OCI-LY3 (cell line): Measurements from ENCODE around the gene APOB.

Experiments
- H2AFZ ChIP-seq: fragments of 200-600, 300-600 bp; shearing (Covaris generic); 2 replicates; pipeline ENCODE4 v1.6.0; 2014; ENCODE audit warnings: antibody characterized with exemption, low read depth, low read length
- H3K27ac ChIP-seq: fragments of 200-600, 300-600 bp; sonication (generic); 2 replicates; pipeline ENCODE4 v1.5.1; 2014; ENCODE audit warnings: mild to moderate bottlenecking, low read length, moderate library complexity, mixed read lengths
- H3K27me3 ChIP-seq: fragments of 200-600, 300-600 bp; sonication (generic); 2 replicates; pipeline ENCODE4 v1.6.1; 2014; ENCODE audit warnings: low read depth, low read length, mixed read lengths
- H3K36me3 ChIP-seq: fragments of 200-600, 300-600 bp; sonication (generic); replicated peaks from 2 replicates; pipeline ENCODE3; 2014; ENCODE audit warnings: low read depth, low read length, mixed read lengths
- H3K4me1 ChIP-seq: fragments of 300-600, 200-600 bp; sonication (generic); 2 replicates; pipeline ENCODE4 v1.6.1; 2014; ENCODE audit warnings: low read length, mixed read lengths
- H3K4me2 ChIP-seq: fragments of 200-600, 300-600 bp; sonication (generic); 2 replicates; pipeline ENCODE4 v1.6.1; 2014; ENCODE audit warnings: low read length, mixed read lengths
- H3K4me3 ChIP-seq: fragments of 300-600, 200-600 bp; sonication (generic); 2 replicates; pipeline ENCODE4 v1.5.1; 2014; ENCODE audit warnings: antibody characterized with exemption, mild to moderate bottlenecking, low read length, moderate library complexity
- H3K79me2 ChIP-seq: fragments of 300-600, 200-600 bp; shearing (Covaris generic); 2 replicates; pipeline ENCODE4 v1.6.1; 2014; ENCODE audit warnings: mild to moderate bottlenecking, low read length, mixed read lengths
- H3K9ac ChIP-seq: fragments of 300-600, 200-600 bp; shearing (Covaris generic); 2 replicates; pipeline ENCODE4 v1.6.0; 2014; ENCODE audit warnings: mild to moderate bottlenecking, low read length, moderate library complexity
- H3K9me3 ChIP-seq: fragments of 200-600, 300-600 bp; shearing (Covaris generic); 2 replicates; pipeline ENCODE4 v1.6.1; 2014; ENCODE audit warnings: low read length, mixed read lengths; ENCODE audit not compliant: insufficient read depth
- H4K20me1 ChIP-seq: fragments of 200-600, 300-600 bp; sonication (generic); 2 replicates; pipeline ENCODE4 v1.6.1; 2016; ENCODE audit warnings: low read length, mixed read lengths; ENCODE audit not compliant: insufficient read depth
- CTCF ChIP-seq: fragments of 200-600, 300-600 bp; sonication (generic); IDR thresholded peaks from 2 replicates; pipeline ENCODE4 v1.5.1; 2014; ENCODE audit warnings: antibody characterized with exemption, low read length, low read depth
- EZH2phosphoT487 ChIP-seq: fragments of 200-600 bp; shearing (Covaris generic); IDR thresholded peaks from 2 replicates; pipeline ENCODE4 v1.6.1; 2018; ENCODE audit warnings: antibody characterized with exemption, mixed run types, low read depth

APOB gene

GRCh38 chr2:21052044-21052443 is 8.2 kb upstream of the APOB start:
- Histone ChIP-seq H3K4me2 (no peak overlapping the region), H3K9ac (no peak overlapping the region), H3K4me3 (no peak overlapping the region), H3K36me3 (no peaks in the 10 kb centered on the region), H4K20me1 (no peaks in the 10 kb centered on the region), H3K79me2 (no peaks in the 10 kb centered on the region), H3K4me1 (no peaks in the 10 kb centered on the region), H3K27me3 (no peaks in the 10 kb centered on the region), H2AFZ (no peak overlapping the region), H3K27ac (no peak overlapping the region), H3K9me3 (no peaks in the 10 kb centered on the region)
- TF ChIP-seq EZH2phosphoT487: no peak
- TF ChIP-seq CTCF: no peak

- TF ChIP-seq EZH2phosphoT487: no peak
- no peak for TF ChIP-seq CTCF
- no peak overlapping the region for H3K27ac ChIP-seq
- no peak overlapping the region for H3K9ac ChIP-seq
- no peaks in the 10 kb centered on the region for H3K79me2 ChIP-seq
- no peaks in the 10 kb centered on the region for H3K4me1 ChIP-seq
- no peaks in the 10 kb centered on the region for H3K27me3 ChIP-seq
- H3K4me3 ChIP-seq: no peak overlapping the region
- no peaks in the 10 kb centered on the region for H4K20me1 ChIP-seq
- no peaks in the 10 kb centered on the region for H3K9me3 ChIP-seq
- no peaks in the 10 kb centered on the region for H3K36me3 ChIP-seq
- H3K4me2 ChIP-seq: no peak overlapping the region
- H2AFZ ChIP-seq: no peak overlapping the region
Observed at GRCh38 chr2:21050164-21050563, 6.3 kb upstream of the APOB start.

DNA sequence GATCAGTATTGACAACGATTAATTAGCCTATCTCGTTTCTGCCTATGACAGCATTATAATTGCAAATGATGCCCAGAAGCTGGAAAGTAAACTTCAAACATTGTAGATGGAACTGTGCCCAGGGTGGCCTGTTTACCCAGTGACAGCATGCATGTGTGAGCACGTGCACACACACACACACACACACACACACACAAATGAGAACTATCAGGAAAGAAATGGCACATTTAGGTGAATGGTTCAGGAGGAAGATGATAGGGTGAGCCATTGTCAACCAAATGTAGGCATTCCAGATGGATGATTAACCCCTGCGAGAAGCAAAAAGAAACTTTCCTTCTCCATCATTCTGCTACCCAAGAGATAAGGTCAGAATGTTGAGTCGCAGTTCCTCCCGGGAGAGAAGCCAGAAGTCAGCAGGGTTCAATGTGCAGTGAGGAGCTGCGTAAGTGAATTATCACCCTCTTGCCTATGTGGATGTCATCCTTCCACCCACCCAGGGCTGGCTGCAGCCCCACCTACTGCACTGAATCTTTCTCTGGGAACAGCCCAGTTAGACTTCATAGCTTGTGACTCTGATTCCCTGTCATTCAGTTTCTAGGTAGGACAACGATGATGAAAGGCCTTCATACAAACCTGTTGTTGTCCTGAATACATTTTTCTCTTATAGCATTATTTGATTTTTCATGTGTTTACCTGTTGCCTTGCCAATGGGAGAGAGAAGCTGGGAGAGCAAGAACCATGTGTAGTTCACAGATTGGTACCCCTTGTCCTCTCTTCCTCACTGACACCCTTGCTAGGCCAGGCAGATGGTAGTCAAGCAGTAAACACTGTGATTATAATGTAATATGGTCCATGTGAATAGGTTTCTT is 3.5 kb upstream of the APOB start:
- TF ChIP-seq CTCF (no peak), EZH2phosphoT487 (no peak)
- H3K4me2 ChIP-seq: no peak overlapping the region
- no peak overlapping the region for H3K9ac ChIP-seq
- H3K27ac ChIP-seq: no peak overlapping the region
- H3K4me1 ChIP-seq: 0 out of 2 replicates have a peak, but pooled peaks cover 3% of the 10 kb centered on the region
- no peaks in the 10 kb centered on the region for H3K36me3 ChIP-seq
- no peaks in the 10 kb centered on the region for H3K79me2 ChIP-seq
- no peak overlapping the region for H2AFZ ChIP-seq
- H4K20me1 ChIP-seq: no peaks in the 10 kb centered on the region
- no peak overlapping the region for H3K4me3 ChIP-seq
- no peaks in the 10 kb centered on the region for H3K9me3 ChIP-seq
- no peaks in the 10 kb centered on the region for H3K27me3 ChIP-seq

DNA sequence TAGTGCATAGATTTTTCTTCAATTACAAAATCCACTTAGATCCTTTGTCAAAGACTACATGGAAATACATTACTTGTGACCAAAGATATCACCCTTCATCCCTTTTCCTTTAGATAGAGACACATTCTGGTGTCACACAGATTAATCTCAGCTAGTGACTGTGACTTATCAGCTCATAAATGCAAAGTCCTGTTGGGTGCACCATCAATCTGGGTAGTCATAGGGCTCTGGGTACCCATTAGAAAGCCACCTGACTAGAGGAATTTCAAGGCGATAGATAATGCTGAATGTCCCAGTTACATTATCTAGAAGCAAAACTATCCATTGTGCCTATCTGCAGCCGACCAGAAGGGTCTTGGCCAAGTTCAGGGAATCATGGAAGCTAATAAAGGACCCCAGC is 2.6 kb upstream of the APOB start:
- no peak overlapping the region for H3K4me3 ChIP-seq
- no peak overlapping the region for H2AFZ ChIP-seq
- no peaks in the 10 kb centered on the region for H4K20me1 ChIP-seq
- H3K79me2 ChIP-seq: no peaks in the 10 kb centered on the region
- no peaks in the 10 kb centered on the region for H3K9me3 ChIP-seq
- 0 out of 2 replicates have a peak, but pooled peaks cover 3% of the 10 kb centered on the region for H3K4me1 ChIP-seq
- H3K27ac ChIP-seq: no peak overlapping the region
- H3K27me3 ChIP-seq: no peaks in the 10 kb centered on the region
- no peak overlapping the region for H3K9ac ChIP-seq
- no peaks in the 10 kb centered on the region for H3K36me3 ChIP-seq
- TF ChIP-seq CTCF (no peak), EZH2phosphoT487 (no peak)
- no peak overlapping the region for H3K4me2 ChIP-seq
